ENCODE measurements around the gene TLL2. TPM values are rescaled to one million over a fixed set of nuclear protein-coding genes. Genes with fewer than 3 reads are reported as not detected.

The TLL2 gene
- total and polyA plus RNA-seq, 9 of the 15 experiments (the other 6 are each of a cell fraction or from before 2014, with no cell fraction given): 0.09 TPM; not detected in 8

GRCh38 chr10:96319754-96320474 is 193.8 kb downstream of the TLL2 start:
- Histone ChIP-seq H3K27me3 (ENCODE audit: control insufficient read depth in 2 of 2, insufficient read depth in 2 of 2, low read length in 2 of 2) (peaks cover 4 to 13% of the 10 kb centered on the region in 2 experiments; a peak in 3 of 5 replicates), H3K9me3 (replicated peaks; ENCODE audit: control insufficient read depth, insufficient read depth, low read depth, low read length) (no peaks in the 10 kb centered on the region), H3K9me1 (ENCODE audit: control insufficient read depth, insufficient read depth, low read length) (no peaks in the 10 kb centered on the region), H3K4me2 (ENCODE audit: insufficient read depth, low read length) (no peak overlapping the region), H2AFZ (ENCODE audit: low read depth, low read length) (no peak overlapping the region), H3K27ac (ENCODE audit: extremely low read depth, low read depth, low read length) (no peak overlapping the region), H3K79me2 (ENCODE audit: control insufficient read depth, insufficient read depth, low read length) (no peaks in the 10 kb centered on the region), H3K4me3 (no peak overlapping the region), H3K9ac (ENCODE audit: insufficient read depth in 1 of 2, low read depth in 2 of 2, low read length in 2 of 2) (no peak overlapping the region), H3K4me1 (replicated peaks in 1 of 2; ENCODE audit: control insufficient read depth in 2 of 2, insufficient read depth in 2 of 2, low read length in 2 of 2) (no peaks in the 10 kb centered on the region), H4K20me1 (replicated peaks; ENCODE audit: control insufficient read depth, insufficient read depth, low read length) (no peaks in the 10 kb centered on the region), H3K36me3 (ENCODE audit: control insufficient read depth, insufficient read depth, low read length) (no peaks in the 10 kb centered on the region)
- CTCF ChIA-PET (ENCODE audit: low intra/inter-chr PET ratio): no interaction called here
- in situ Hi-C loops (cut with MboI) (loop anchor here (10.0 kb wide), 1 partner anchor 305 kb away; no protein-coding TSS in a partner anchor), intact Hi-C loops (cut with micrococcal nuclease) (no loop called here)
- no peak for ATAC-seq
- DNase-seq (ENCODE audit: extremely low read depth in 1 of 4, low spot score in 3 of 4): peak in 1 of 4 experiments; percentile 6
- POLR2A ChIA-PET: no interaction called here
- BruUV-seq (replicated peaks): no TSS peak
- WGBS (ENCODE audit: insufficient coverage, low coverage, missing lambda C conversion rate): 0% methylated on average over 3 of the region's 3 CpGs
- FAIRE-seq: no peak
- TF ChIP-seq NFE2L1 (tag; IDR thresholded peaks at IDR 0.05; ENCODE audit: borderline replicate concordance, low read depth) (peak; percentile 83), TFAM (CRISPR knock-in tag; conservative IDR thresholded peaks at IDR 0.05) (no peak), MAFF (IDR thresholded peaks at IDR 0.05; ENCODE audit: low read length) (peak; percentile 86), C11orf30 (IDR thresholded peaks at IDR 0.05; ENCODE audit: low read depth) (peak; percentile 90), ZMIZ1 (IDR thresholded peaks at IDR 0.05; ENCODE audit: low read depth in 2 of 2, low read length in 2 of 2) (no peak), ZNF398 (CRISPR knock-in tag; IDR thresholded peaks at IDR 0.05) (no peak), E2F3 (CRISPR knock-in tag; IDR thresholded peaks at IDR 0.05) (no peak), ZNF584 (CRISPR knock-in tag; IDR thresholded peaks at IDR 0.05; ENCODE audit: low read depth) (no peak), RNF219 (CRISPR knock-in tag; IDR thresholded peaks at IDR 0.05) (no peak), THAP7 (CRISPR knock-in tag; IDR thresholded peaks at IDR 0.05) (no peak), RCOR1 (IDR thresholded peaks at IDR 0.05; ENCODE audit: borderline replicate concordance in 1 of 2, low read depth in 2 of 2, low read length in 2 of 2) (no peak), KHSRP (IDR thresholded peaks at IDR 0.05) (no peak), ZBED1 (IDR thresholded peaks at IDR 0.05) (no peak)

All from K562 (cell line).